Mesenchymal stem cell (in vitro differentiated cells and primary cell): ENCODE measurements around the gene ZNF512.

Experiments used
- DNase-seq: peaks from one replicate; pipeline ENCODE4 v3.0.0-alpha.2; 2013
- H2AFZ ChIP-seq: one replicate; pipeline ENCODE4 v1.6.1; 2013; ENCODE audit warnings: low read depth, mild to moderate bottlenecking, control low read depth, inconsistent platforms, low read length, moderate library complexity
- H2AK5ac ChIP-seq: 2 replicates; pipeline ENCODE4 v1.6.1; 2013; ENCODE audit warnings: low read length, moderate library complexity, mild to moderate bottlenecking, inconsistent platforms; ENCODE audit not compliant: severe bottlenecking
- H2BK120ac ChIP-seq: one replicate; pipeline ENCODE4 v1.6.1; 2013; ENCODE audit warnings: low read depth, mild to moderate bottlenecking, inconsistent platforms, low read length, moderate library complexity
- H2BK12ac ChIP-seq, 2 experiments: one replicate each; pipeline ENCODE4 v1.6.1; 2013; ENCODE audit warnings: inconsistent platforms in 2 of 2, low read length in 2 of 2, mild to moderate bottlenecking in 2 of 2, moderate library complexity in 2 of 2, control low read depth in 1 of 2
- H2BK15ac ChIP-seq: one replicate; pipeline ENCODE4 v1.6.1; 2013; ENCODE audit warnings: mild to moderate bottlenecking, low read depth, inconsistent platforms; ENCODE audit not compliant: poor library complexity, severe bottlenecking
- H2BK5ac ChIP-seq: 2 replicates; pipeline ENCODE4 v1.6.1; 2013; ENCODE audit warnings: low read depth, mild to moderate bottlenecking, low read length, control low read depth, inconsistent platforms; ENCODE audit not compliant: poor library complexity, severe bottlenecking
- H3K14ac ChIP-seq, 2 experiments: one replicate each; pipeline ENCODE4 v1.6.1; 2013; ENCODE audit warnings: inconsistent platforms in 2 of 2, low read length in 2 of 2, control low read depth in 1 of 2, mild to moderate bottlenecking in 1 of 2, moderate library complexity in 1 of 2
- H3K18ac ChIP-seq, 2 experiments: one replicate each; pipeline ENCODE4 v1.6.1; 2013; ENCODE audit warnings: inconsistent platforms in 2 of 2, low read length in 2 of 2, control low read depth in 1 of 2, low read depth in 1 of 2, mild to moderate bottlenecking in 1 of 2
- H3K23ac ChIP-seq, 2 experiments: one replicate each; pipeline ENCODE4 v1.6.1; 2013; ENCODE audit warnings: inconsistent platforms in 2 of 2, low read length in 2 of 2, mild to moderate bottlenecking in 2 of 2, moderate library complexity in 2 of 2, control low read depth in 1 of 2
- H3K27ac ChIP-seq: 2 replicates; pipeline ENCODE4 v1.5.1; 2013; ENCODE audit warnings: mild to moderate bottlenecking, moderate library complexity, low read length, control low read depth, inconsistent platforms; ENCODE audit not compliant: poor library complexity, severe bottlenecking
- H3K27me3 ChIP-seq, 2 experiments: 2 replicates each; pipeline versions ENCODE4 v1.6.1 to v1.7.0; 2013; ENCODE audit warnings: low read length in 2 of 2, mild to moderate bottlenecking in 2 of 2, moderate library complexity in 2 of 2, control low read depth in 1 of 2, inconsistent platforms in 1 of 2; ENCODE audit not compliant: control insufficient read depth in 1 of 2, insufficient read depth in 1 of 2
- H3K36me3 ChIP-seq, 2 experiments: 2 replicates each; pipeline versions ENCODE4 v1.6.1 to v1.7.0; 2013; ENCODE audit warnings: low read length in 2 of 2, control low read depth in 1 of 2, inconsistent platforms in 1 of 2, low read depth in 1 of 2, mild to moderate bottlenecking in 1 of 2; ENCODE audit not compliant: insufficient read depth in 2 of 2, control insufficient read depth in 1 of 2
- H3K4ac ChIP-seq, 2 experiments: one replicate each; pipeline ENCODE4 v1.6.1; 2013; ENCODE audit warnings: inconsistent platforms in 2 of 2, low read length in 2 of 2, mild to moderate bottlenecking in 2 of 2, moderate library complexity in 2 of 2, control low read depth in 1 of 2, low read depth in 1 of 2
- H3K4me1 ChIP-seq: 2 replicates; pipeline ENCODE4 v1.6.1; 2013; ENCODE audit warnings: low read depth, low read length, control low read depth; ENCODE audit not compliant: control insufficient read depth, insufficient read depth
- H3K4me2 ChIP-seq: 2 replicates; pipeline ENCODE4 v1.6.1; 2013; ENCODE audit warnings: low read length, mild to moderate bottlenecking, inconsistent platforms; ENCODE audit not compliant: poor library complexity, severe bottlenecking
- H3K4me3 ChIP-seq, 2 experiments: 2 replicates each; pipeline versions ENCODE4 v1.5.1 to v1.7.0; 2013; ENCODE audit warnings: low read length in 2 of 2, mild to moderate bottlenecking in 2 of 2, control low read depth in 1 of 2, low read depth in 1 of 2; ENCODE audit not compliant: insufficient read depth in 1 of 2
- H3K79me1 ChIP-seq: replicated peaks from 2 replicates; pipeline ENCODE4 v1.6.1; 2013; ENCODE audit warnings: mild to moderate bottlenecking, control low read depth, low read length, inconsistent platforms; ENCODE audit not compliant: poor library complexity, severe bottlenecking
- H3K9ac ChIP-seq: 2 replicates; pipeline ENCODE4 v1.7.0; 2013; ENCODE audit warnings: mild to moderate bottlenecking, low read length, moderate library complexity
- H3K9me3 ChIP-seq: 2 replicates; pipeline ENCODE4 v1.7.0; 2013; ENCODE audit warnings: mild to moderate bottlenecking, low read length; ENCODE audit not compliant: control insufficient read depth
- H4K8ac ChIP-seq: one replicate; pipeline ENCODE4 v1.6.1; 2013; ENCODE audit warnings: inconsistent platforms, mild to moderate bottlenecking, low read length, moderate library complexity
- H4K91ac ChIP-seq: one replicate; pipeline ENCODE4 v1.6.1; 2013; ENCODE audit warnings: mild to moderate bottlenecking, low read length, inconsistent platforms
- WGBS: methylation state at CpG from one replicate; pipeline ENCODE4 v1.1.7; 2013; ENCODE audit warnings: mixed read lengths; 5-methylcytosine and 5-hydroxymethylcytosine counted together

ZNF512 gene

GRCh38 chr2:27566628-27567027 lies 16.2 kb upstream of the ZNF512 start:
- 39% methylated on average over 2 of the region's 2 CpGs for WGBS
- no peak overlapping the region for H4K8ac ChIP-seq

GRCh38 chr2:27569398-27569797 lies 13.4 kb upstream of the ZNF512 start:
- no peak overlapping the region for H2BK120ac ChIP-seq
- no peak overlapping the region for H3K14ac ChIP-seq
- WGBS = 58% methylated on average over 2 of the region's 2 CpGs
- no peaks in the 10 kb centered on the region for H3K36me3 ChIP-seq
- H3K4me1 ChIP-seq = no peaks in the 10 kb centered on the region
- H4K91ac ChIP-seq = no peak overlapping the region
- no peak overlapping the region for H3K23ac ChIP-seq
- H3K9ac ChIP-seq = no peak overlapping the region
- no peak for DNase-seq
- no peak overlapping the region for H3K4me3 ChIP-seq
- H2BK15ac ChIP-seq = no peak overlapping the region
- no peak overlapping the region for H3K27ac ChIP-seq
- H2AFZ ChIP-seq = no peak overlapping the region
- no peak overlapping the region for H2AK5ac ChIP-seq
- no peaks in the 10 kb centered on the region for H3K79me1 ChIP-seq
- no peak overlapping the region for H3K4me2 ChIP-seq
- no peak overlapping the region for H2BK5ac ChIP-seq
- H3K18ac ChIP-seq = no peak overlapping the region
- no peak overlapping the region for H2BK12ac ChIP-seq
- peaks cover 17% of the 10 kb centered on the region for H3K9me3 ChIP-seq
- H3K4ac ChIP-seq = no peak overlapping the region
- no peak overlapping the region for H4K8ac ChIP-seq
- H3K27me3 ChIP-seq = peaks cover 0 to 20% of the 10 kb centered on the region in 2 experiments

More at GRCh38 chr2:27566628-27567027, 16.2 kb upstream of the ZNF512 start:
- H3K14ac ChIP-seq = no peak overlapping the region
- no peak overlapping the region for H3K4me2 ChIP-seq
- no peaks in the 10 kb centered on the region for H3K4me1 ChIP-seq
- H2BK15ac ChIP-seq = no peak overlapping the region
- peaks cover 0 to 10% of the 10 kb centered on the region in 2 experiments for H3K27me3 ChIP-seq
- no peak overlapping the region for H3K4me3 ChIP-seq
- H2AK5ac ChIP-seq = no peak overlapping the region
- no peaks in the 10 kb centered on the region for H3K36me3 ChIP-seq
- no peaks in the 10 kb centered on the region for H3K9me3 ChIP-seq
- H3K18ac ChIP-seq = no peak overlapping the region
- H4K91ac ChIP-seq = no peak overlapping the region
- peak overlapping the region; percentile 67 for H3K9ac ChIP-seq
- no peak overlapping the region for H3K4ac ChIP-seq
- no peak overlapping the region for H2BK12ac ChIP-seq
- no peak for DNase-seq
- no peaks in the 10 kb centered on the region for H3K79me1 ChIP-seq
- H2BK5ac ChIP-seq = no peak overlapping the region
- no peak overlapping the region for H3K23ac ChIP-seq
- no peak overlapping the region for H2BK120ac ChIP-seq
- peak overlapping the region; percentile 27 for H3K27ac ChIP-seq
- H2AFZ ChIP-seq = no peak overlapping the region

GRCh38 chr2:27571197-27571596 lies 11.6 kb upstream of the ZNF512 start:
- no peak for DNase-seq
- no peak overlapping the region for H2BK5ac ChIP-seq
- no peak overlapping the region for H2BK120ac ChIP-seq
- no peak overlapping the region for H2BK15ac ChIP-seq
- peaks cover 0 to 20% of the 10 kb centered on the region in 2 experiments for H3K27me3 ChIP-seq
- no peaks in the 10 kb centered on the region for H3K4me1 ChIP-seq
- no peak overlapping the region for H3K27ac ChIP-seq
- no peak overlapping the region for H3K14ac ChIP-seq
- H2AFZ ChIP-seq = no peak overlapping the region
- H2BK12ac ChIP-seq = no peak overlapping the region
- no peak overlapping the region for H3K4me2 ChIP-seq
- H3K4me3 ChIP-seq = no peak overlapping the region
- H3K18ac ChIP-seq = no peak overlapping the region
- H2AK5ac ChIP-seq = no peak overlapping the region
- no peak overlapping the region for H4K91ac ChIP-seq
- no peak overlapping the region for H4K8ac ChIP-seq
- H3K36me3 ChIP-seq = no peaks in the 10 kb centered on the region
- H3K9ac ChIP-seq = no peak overlapping the region
- H3K23ac ChIP-seq = no peak overlapping the region
- no peaks in the 10 kb centered on the region for H3K79me1 ChIP-seq
- no peak overlapping the region for H3K4ac ChIP-seq
- WGBS = 83% methylated on average over 3 of the region's 3 CpGs
- H3K9me3 ChIP-seq = peaks cover 31% of the 10 kb centered on the region

GRCh38 chr2:27571681-27572080 lies 11.2 kb upstream of the ZNF512 start:
- Histone ChIP-seq H2AFZ (no peak overlapping the region), H4K8ac (no peak overlapping the region), H3K18ac (no peak overlapping the region), H2AK5ac (no peak overlapping the region), H2BK120ac (no peak overlapping the region), H3K79me1 (no peaks in the 10 kb centered on the region), H2BK15ac (no peak overlapping the region), H3K14ac (no peak overlapping the region), H3K36me3 (no peaks in the 10 kb centered on the region), H3K4ac (no peak overlapping the region), H3K27ac (no peak overlapping the region), H3K4me3 (no peak overlapping the region), H3K4me1 (no peaks in the 10 kb centered on the region), H2BK12ac (no peak overlapping the region), H3K4me2 (no peak overlapping the region), H3K9ac (no peak overlapping the region), H3K9me3 (peaks cover 36% of the 10 kb centered on the region), H4K91ac (no peak overlapping the region), H3K27me3 (peaks cover 0 to 20% of the 10 kb centered on the region in 2 experiments), H2BK5ac (no peak overlapping the region), H3K23ac (no peak overlapping the region)
- DNase-seq = no peak
- WGBS = 100% methylated on average over 1 of the region's 1 CpG
